BLaER1 treated with 17β-estradiol and CSF1 and Interleukin-3, amounts not matched to agents 10 nM and 100 nM (cell line): ENCODE results near the gene XRCC4.

Experiments used
- H3K27ac ChIP-seq, 11 experiments: shearing (Covaris generic); formaldehyde crosslinking; 2 replicates each; pipeline ENCODE4 v1.8.1; 2022
- H3K27me3 ChIP-seq, 11 experiments: shearing (Covaris generic); formaldehyde crosslinking; 2 replicates each; pipeline ENCODE4 v1.8.1; 2022
- H3K36me3 ChIP-seq, 11 experiments: shearing (Covaris generic); formaldehyde crosslinking; 2 replicates each; pipeline ENCODE4 v1.8.1; 2022
- H3K4me1 ChIP-seq, 10 experiments: shearing (Covaris generic); formaldehyde crosslinking; 2 replicates each; pipeline ENCODE4 v1.8.1; 2022
- H3K4me2 ChIP-seq, 11 experiments: shearing (Covaris generic); formaldehyde crosslinking; 2 replicates each; pipeline ENCODE4 v1.8.1; 2022
- H3K4me3 ChIP-seq, 10 experiments: shearing (Covaris generic); formaldehyde crosslinking; 2 replicates each; pipeline ENCODE4 v1.8.1; 2022
- H3K9ac ChIP-seq, 11 experiments: shearing (Covaris generic); formaldehyde crosslinking; 2 replicates each; pipeline ENCODE4 v1.8.1; 2022
- H3K9me3 ChIP-seq, 11 experiments: shearing (Covaris generic); formaldehyde crosslinking; replicated peaks in 1 of 11; 2 replicates each; pipeline ENCODE4 v1.8.1; 2022
- H4K20me1 ChIP-seq, 11 experiments: shearing (Covaris generic); formaldehyde crosslinking; 2 replicates each; pipeline ENCODE4 v1.8.1; 2022
- Cebpa-rat ChIP-seq, 11 experiments: shearing (Covaris generic); IDR thresholded peaks; 2 replicates each; pipeline ENCODE4 v1.8.1; 2022

The XRCC4 gene

DNA sequence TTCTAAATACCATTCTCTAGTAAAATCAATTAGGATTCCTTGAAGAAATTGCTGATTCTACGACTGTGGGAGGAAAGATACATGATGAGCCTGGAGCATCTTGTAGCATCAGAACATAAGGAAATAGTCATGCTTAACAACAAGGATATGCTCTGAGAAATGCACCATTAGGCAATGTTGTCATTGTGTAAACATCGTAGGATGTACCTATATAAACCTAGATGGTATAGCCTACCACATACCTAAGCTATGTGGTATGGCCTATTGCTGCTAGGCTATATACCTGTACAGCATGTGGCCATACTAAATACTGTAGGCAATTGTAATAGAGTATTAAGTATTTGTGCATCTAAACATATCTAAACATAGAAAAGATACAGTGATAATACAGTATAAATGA lies 316.8 kb downstream of the XRCC4 start:
- peaks cover 0 to 16% (median 0%) of the 10 kb centered on the region in 11 experiments; a peak in 1 of 22 replicates for H3K9me3 ChIP-seq
- H4K20me1 ChIP-seq = no peaks in the 10 kb centered on the region
- no peaks in the 10 kb centered on the region for H3K4me1 ChIP-seq
- H3K9ac ChIP-seq = no peak overlapping the region
- no peak overlapping the region for H3K4me2 ChIP-seq
- TF ChIP-seq Cebpa-rat (IDR thresholded peaks at IDR 0.05) = no peak
- no peak overlapping the region for H3K4me3 ChIP-seq
- no peak overlapping the region for H3K27ac ChIP-seq
- no peaks in the 10 kb centered on the region for H3K36me3 ChIP-seq
- H3K27me3 ChIP-seq = no peaks in the 10 kb centered on the region

DNA sequence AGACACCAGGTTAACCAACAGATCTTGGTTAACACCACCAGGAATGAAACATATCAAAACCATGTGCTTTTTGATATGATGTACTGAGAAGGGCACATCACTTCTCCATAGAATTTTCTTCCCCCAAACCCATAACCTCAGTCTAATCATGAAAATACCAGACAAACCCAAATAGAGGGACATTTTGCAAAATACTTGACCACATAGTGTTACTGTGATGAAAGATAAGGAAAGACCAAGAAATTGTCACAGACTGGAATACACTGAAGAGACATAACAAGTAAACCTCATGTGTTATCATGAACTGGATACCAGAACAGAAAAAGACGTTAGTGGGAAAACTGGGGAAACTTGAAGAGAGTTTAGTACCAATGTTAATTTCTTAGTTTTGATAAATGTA lies 319.3 kb downstream of the XRCC4 start:
- Histone ChIP-seq H3K4me1 (peaks cover 0 to 17% (median 4%) of the 10 kb centered on the region in 10 experiments; a peak in 10 of 20 replicates), H3K4me3 (no peak overlapping the region), H3K27ac (no peak overlapping the region), H3K27me3 (no peaks in the 10 kb centered on the region), H4K20me1 (no peaks in the 10 kb centered on the region), H3K4me2 (no peak overlapping the region), H3K9me3 (peaks cover 0 to 16% (median 0%) of the 10 kb centered on the region in 11 experiments; a peak in 1 of 22 replicates), H3K9ac (no peak overlapping the region), H3K36me3 (no peaks in the 10 kb centered on the region)
- TF ChIP-seq Cebpa-rat (IDR thresholded peaks at IDR 0.05) = no peak

DNA sequence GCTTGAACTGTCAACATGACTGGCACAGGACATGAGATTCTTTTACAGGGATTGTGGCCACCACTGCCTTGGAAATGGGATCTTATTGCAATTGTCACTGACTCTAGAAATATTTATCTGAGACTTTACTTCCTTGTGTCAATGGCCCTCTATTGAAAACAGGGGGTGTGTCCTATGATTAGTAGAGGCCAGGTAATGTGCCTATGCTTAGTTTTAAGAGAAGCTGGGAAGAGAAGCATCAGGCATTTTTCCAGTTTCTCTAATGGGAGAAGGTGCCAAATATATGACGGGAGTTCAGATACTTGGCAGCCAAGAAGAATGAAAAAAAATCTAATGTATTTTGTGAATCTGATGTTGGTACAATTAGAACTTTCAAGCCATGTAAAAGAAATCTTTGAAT lies 320.3 kb downstream of the XRCC4 start:
- no peaks in the 10 kb centered on the region for H4K20me1 ChIP-seq
- H3K27ac ChIP-seq = no peak overlapping the region
- no peaks in the 10 kb centered on the region for H3K27me3 ChIP-seq
- peaks cover 0 to 11% (median 0%) of the 10 kb centered on the region in 11 experiments; a peak in 1 of 22 replicates for H3K9me3 ChIP-seq
- peaks cover 0 to 21% (median 4%) of the 10 kb centered on the region in 10 experiments; a peak in 10 of 20 replicates for H3K4me1 ChIP-seq
- H3K9ac ChIP-seq = no peak overlapping the region
- no peaks in the 10 kb centered on the region for H3K36me3 ChIP-seq
- TF ChIP-seq Cebpa-rat (IDR thresholded peaks at IDR 0.05) = no peak
- no peak overlapping the region for H3K4me2 ChIP-seq
- H3K4me3 ChIP-seq = no peak overlapping the region

DNA sequence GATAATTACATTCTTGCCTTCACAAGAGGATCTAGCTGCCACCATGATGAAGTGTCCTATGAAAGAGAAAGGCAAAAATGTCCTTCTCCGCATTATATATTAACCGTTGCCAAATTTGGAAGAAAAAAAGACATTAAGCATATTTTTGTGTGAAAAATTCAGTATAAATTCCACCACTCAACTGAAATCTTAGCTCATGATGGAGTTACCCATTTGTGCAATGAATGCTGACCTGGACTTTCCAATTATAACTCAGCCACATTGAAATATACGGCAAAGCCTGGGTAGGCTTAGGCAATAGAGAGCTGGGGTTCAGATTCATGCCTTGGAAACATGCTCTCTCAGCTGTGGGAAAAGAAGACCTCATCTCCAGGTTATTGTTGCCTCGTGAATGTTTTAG lies 322.9 kb downstream of the XRCC4 start:
- H3K4me2 ChIP-seq = peak overlapping the region in 3 of 11 experiments; percentile 54 to 58 (median 54); a peak in 4 of 22 replicates
- peaks cover 0 to 9% (median 0%) of the 10 kb centered on the region in 11 experiments; a peak in 1 of 22 replicates for H3K9me3 ChIP-seq

DNA sequence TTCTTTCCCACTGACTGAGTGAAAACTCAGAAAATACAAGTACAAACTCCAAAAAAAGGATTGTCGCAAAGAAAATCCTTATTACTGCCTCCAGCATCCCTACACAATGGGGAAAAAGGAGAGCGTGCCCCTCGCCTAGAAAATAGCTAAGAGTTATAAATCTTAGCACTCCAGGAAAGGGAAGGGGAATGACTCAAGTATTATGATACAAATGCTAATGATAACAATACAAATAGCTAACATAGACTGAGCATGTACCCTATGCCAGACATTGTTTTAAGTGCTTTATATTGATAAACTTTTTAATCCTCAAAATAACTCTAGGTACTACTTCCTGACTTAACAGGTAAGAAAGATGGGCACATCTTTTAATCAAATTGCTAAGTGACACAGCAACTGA lies 323.4 kb downstream of the XRCC4 start:
- H3K27ac ChIP-seq = peak overlapping the region in 5 of 11 experiments; percentile 14 to 55 (median 32); a peak in 6 of 22 replicates
- H3K4me3 ChIP-seq = no peak overlapping the region
- H3K4me2 ChIP-seq = peak overlapping the region in 4 of 11 experiments; percentile 27 to 58 (median 54); a peak in 7 of 22 replicates

More for the DNA sequence above, 322.9 kb downstream of the XRCC4 start:
- Histone ChIP-seq H4K20me1 (no peaks in the 10 kb centered on the region), H3K27ac (peak overlapping the region in 3 of 11 experiments; percentile 32 to 55 (median 42); a peak in 2 of 22 replicates), H3K4me1 (peaks cover 0 to 28% (median 4%) of the 10 kb centered on the region in 10 experiments; a peak in 10 of 20 replicates), H3K36me3 (no peaks in the 10 kb centered on the region), H3K4me3 (no peak overlapping the region), H3K27me3 (no peaks in the 10 kb centered on the region), H3K9ac (no peak overlapping the region)
- TF ChIP-seq Cebpa-rat (IDR thresholded peaks at IDR 0.05) = no peak

DNA sequence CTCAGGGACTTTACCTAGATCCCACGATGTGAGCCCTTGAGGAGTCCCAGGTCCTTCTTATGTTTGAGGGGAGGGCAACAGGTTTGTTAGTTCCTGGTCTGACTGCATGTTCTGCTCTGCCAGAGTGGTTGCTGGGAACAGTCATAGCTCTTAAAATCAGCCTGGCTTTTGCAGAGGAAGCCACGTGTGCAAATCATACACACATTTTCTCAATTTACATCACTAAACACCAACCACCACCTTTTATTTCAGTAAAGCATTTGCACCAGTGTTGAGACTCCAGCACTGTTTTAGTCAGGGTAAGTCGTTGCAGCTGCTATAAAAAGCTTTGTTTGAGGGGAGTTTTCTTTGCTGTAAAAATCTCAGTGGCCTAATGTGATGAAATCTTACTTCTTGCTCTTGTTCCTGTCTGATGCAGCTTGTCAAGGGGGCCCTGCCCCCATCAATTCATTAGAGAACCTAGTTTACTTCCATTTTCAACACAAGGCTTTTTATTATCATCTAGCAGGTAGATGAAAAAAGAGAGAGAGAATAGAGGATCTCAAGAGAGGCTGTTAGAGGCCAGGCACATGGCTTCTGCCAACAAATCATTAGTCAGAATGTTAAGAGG lies 323.9 kb downstream of the XRCC4 start:
- no peak for TF ChIP-seq Cebpa-rat (IDR thresholded peaks at IDR 0.05)
- Histone ChIP-seq H3K4me3 (no peak overlapping the region), H3K4me2 (peak overlapping the region in 5 of 11 experiments; percentile 1 to 58 (median 54); a peak in 10 of 22 replicates)

More for the DNA sequence above, 323.4 kb downstream of the XRCC4 start:
- H3K9me3 ChIP-seq = peaks cover 0 to 9% (median 0%) of the 10 kb centered on the region in 11 experiments; a peak in 1 of 22 replicates
- H3K27me3 ChIP-seq = no peaks in the 10 kb centered on the region
- peak overlapping the region in 1 of 11 experiments; percentile 15; a peak in 1 of 22 replicates for H3K9ac ChIP-seq
- H3K4me1 ChIP-seq = peaks cover 0 to 29% (median 4%) of the 10 kb centered on the region in 10 experiments; a peak in 10 of 20 replicates
- H3K36me3 ChIP-seq = no peaks in the 10 kb centered on the region
- H4K20me1 ChIP-seq = no peaks in the 10 kb centered on the region
- no peak for TF ChIP-seq Cebpa-rat (IDR thresholded peaks at IDR 0.05)

DNA sequence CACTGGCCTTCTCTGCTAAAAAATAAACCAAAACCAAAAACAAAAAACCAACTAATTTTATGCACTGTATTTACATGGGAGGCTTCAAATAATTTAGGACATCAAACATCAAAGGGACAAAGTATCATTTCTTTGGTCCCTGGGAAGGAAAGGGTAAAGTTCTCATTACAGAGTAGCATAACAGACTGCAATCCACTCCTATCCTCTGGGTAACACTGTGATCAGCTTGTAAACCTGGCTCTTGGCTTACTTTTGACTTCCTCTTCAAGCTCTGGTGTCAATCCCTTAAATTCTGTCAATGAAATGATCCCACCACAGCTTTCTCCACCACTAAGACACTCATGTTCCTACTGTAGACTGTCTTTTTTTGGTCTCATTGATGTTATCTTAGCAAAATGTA lies 324.4 kb downstream of the XRCC4 start:
- peak overlapping the region in 4 of 11 experiments; percentile 27 to 58 (median 54); a peak in 8 of 22 replicates for H3K4me2 ChIP-seq
- no peak for TF ChIP-seq Cebpa-rat (IDR thresholded peaks at IDR 0.05)
- no peak overlapping the region for H3K4me3 ChIP-seq
- H4K20me1 ChIP-seq = no peaks in the 10 kb centered on the region
- H3K4me1 ChIP-seq = peaks cover 0 to 29% (median 4%) of the 10 kb centered on the region in 10 experiments; a peak in 10 of 20 replicates
- no peaks in the 10 kb centered on the region for H3K36me3 ChIP-seq
- H3K27me3 ChIP-seq = no peaks in the 10 kb centered on the region
- H3K27ac ChIP-seq = peak overlapping the region in 3 of 11 experiments; percentile 32 to 55 (median 42); a peak in 5 of 22 replicates
- peaks cover 0 to 9% (median 0%) of the 10 kb centered on the region in 11 experiments; a peak in 1 of 22 replicates for H3K9me3 ChIP-seq
- H3K9ac ChIP-seq = no peak overlapping the region; a peak in 1 of 22 replicates

More for the DNA sequence above, 323.9 kb downstream of the XRCC4 start:
- peaks cover 0 to 9% (median 0%) of the 10 kb centered on the region in 11 experiments; a peak in 1 of 22 replicates for H3K9me3 ChIP-seq
- no peaks in the 10 kb centered on the region for H3K36me3 ChIP-seq
- H3K4me1 ChIP-seq = peaks cover 0 to 29% (median 4%) of the 10 kb centered on the region in 10 experiments; a peak in 10 of 20 replicates
- H3K27ac ChIP-seq = peak overlapping the region in 5 of 11 experiments; percentile 14 to 55 (median 32); a peak in 6 of 22 replicates
- no peaks in the 10 kb centered on the region for H3K27me3 ChIP-seq
- no peaks in the 10 kb centered on the region for H4K20me1 ChIP-seq
- peak overlapping the region in 1 of 11 experiments; percentile 15; a peak in 3 of 22 replicates for H3K9ac ChIP-seq
